PC-9 (cell line): ENCODE measurements around the gene HRNR.
"Not testable (repeated sequence)": the region's sequence is repeated elsewhere in the genome, so short reads cannot be mapped to it uniquely, and the experiment has no call there.

Experiments
- EZH2 ChIP-seq: fragments of 200-600 bp; sonication (generic); IDR thresholded peaks from 2 replicates; pipeline ENCODE4 v1.8.0; 2017; ENCODE audit warnings: antibody characterized with exemption, low read depth
- TF ChIP-seq, protein P1 (sequence below): fragments of 200-600 bp; sonication (generic); conservative IDR thresholded peaks from 2 replicates; pipeline ENCODE4 v1.6.1; 2017; ENCODE audit warnings: mixed run types, antibody characterized with exemption, mild to moderate bottlenecking, moderate library complexity

DNA sequence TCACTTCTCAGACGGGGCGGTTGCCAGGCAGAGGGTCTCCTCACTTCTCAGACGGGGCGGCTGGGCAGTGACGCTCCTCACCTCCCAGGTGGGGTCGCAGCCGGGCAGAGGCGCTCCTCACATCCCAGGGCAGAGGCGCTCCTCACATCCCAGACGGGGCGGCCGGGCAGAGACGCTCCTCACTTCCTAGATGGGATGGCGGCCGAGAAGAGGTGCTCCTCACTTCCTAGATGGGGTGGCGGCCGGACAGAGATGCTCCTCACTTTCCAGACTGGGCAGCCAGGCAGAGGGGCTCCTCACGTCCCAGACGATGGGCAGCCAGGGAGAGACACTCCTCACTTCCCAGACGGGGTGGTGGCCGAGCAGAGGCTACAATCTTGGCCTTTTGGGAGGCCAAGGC, 32.4 kb upstream of the HRNR start:
- TF ChIP-seq, protein P1, sequence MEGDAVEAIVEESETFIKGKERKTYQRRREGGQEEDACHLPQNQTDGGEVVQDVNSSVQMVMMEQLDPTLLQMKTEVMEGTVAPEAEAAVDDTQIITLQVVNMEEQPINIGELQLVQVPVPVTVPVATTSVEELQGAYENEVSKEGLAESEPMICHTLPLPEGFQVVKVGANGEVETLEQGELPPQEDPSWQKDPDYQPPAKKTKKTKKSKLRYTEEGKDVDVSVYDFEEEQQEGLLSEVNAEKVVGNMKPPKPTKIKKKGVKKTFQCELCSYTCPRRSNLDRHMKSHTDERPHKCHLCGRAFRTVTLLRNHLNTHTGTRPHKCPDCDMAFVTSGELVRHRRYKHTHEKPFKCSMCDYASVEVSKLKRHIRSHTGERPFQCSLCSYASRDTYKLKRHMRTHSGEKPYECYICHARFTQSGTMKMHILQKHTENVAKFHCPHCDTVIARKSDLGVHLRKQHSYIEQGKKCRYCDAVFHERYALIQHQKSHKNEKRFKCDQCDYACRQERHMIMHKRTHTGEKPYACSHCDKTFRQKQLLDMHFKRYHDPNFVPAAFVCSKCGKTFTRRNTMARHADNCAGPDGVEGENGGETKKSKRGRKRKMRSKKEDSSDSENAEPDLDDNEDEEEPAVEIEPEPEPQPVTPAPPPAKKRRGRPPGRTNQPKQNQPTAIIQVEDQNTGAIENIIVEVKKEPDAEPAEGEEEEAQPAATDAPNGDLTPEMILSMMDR = not testable (repeated sequence)
- TF ChIP-seq EZH2 = not testable (repeated sequence)
